Suprapubic skin (tissue), 3 donors: ENCODE results near the gene FAM229A.

Source experiments
- POLR2A ChIP-seq, 2 donors: fragments of 450-650 bp; IDR thresholded peaks; one replicate each; pipeline ENCODE4 v1.6.1; 2017; ENCODE audit warnings: antibody characterized with exemption in 2 of 2, mild to moderate bottlenecking in 2 of 2, moderate library complexity in 2 of 2
- TF ChIP-seq, protein P1 (sequence below), 2 donors: fragments of 200-600 bp in 1 of 2; fragments of 450-650 bp in 1 of 2; sonication (generic) in 1 of 2; IDR thresholded peaks; one replicate each; pipeline ENCODE4 v1.5.1; 2016 to 2019; ENCODE audit warnings: antibody characterized with exemption in 2 of 2, mild to moderate bottlenecking in 1 of 2, moderate library complexity in 1 of 2

DNA sequence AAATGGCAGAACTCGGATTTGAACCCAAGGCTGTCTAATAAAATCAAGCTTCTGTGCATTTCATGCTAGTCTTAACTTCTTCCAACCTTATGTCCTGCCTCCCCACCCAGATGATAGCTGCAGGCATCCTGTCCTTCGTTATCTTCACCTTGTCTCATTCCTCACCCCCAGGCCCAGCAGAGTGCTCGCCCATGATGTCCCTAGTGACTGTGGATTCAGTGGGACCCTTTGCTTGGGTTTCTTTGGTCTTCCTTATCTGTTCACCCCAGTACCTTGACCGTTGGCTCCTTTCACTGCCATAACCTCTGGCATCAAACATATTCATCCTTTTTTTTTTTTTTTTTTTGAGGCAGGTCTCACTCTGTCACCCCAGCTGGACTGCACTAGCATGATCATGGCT is 37.6 kb upstream of the FAM229A start:
- TF ChIP-seq POLR2A (IDR thresholded peaks at IDR 0.05) = no peak
- TF ChIP-seq, protein P1, sequence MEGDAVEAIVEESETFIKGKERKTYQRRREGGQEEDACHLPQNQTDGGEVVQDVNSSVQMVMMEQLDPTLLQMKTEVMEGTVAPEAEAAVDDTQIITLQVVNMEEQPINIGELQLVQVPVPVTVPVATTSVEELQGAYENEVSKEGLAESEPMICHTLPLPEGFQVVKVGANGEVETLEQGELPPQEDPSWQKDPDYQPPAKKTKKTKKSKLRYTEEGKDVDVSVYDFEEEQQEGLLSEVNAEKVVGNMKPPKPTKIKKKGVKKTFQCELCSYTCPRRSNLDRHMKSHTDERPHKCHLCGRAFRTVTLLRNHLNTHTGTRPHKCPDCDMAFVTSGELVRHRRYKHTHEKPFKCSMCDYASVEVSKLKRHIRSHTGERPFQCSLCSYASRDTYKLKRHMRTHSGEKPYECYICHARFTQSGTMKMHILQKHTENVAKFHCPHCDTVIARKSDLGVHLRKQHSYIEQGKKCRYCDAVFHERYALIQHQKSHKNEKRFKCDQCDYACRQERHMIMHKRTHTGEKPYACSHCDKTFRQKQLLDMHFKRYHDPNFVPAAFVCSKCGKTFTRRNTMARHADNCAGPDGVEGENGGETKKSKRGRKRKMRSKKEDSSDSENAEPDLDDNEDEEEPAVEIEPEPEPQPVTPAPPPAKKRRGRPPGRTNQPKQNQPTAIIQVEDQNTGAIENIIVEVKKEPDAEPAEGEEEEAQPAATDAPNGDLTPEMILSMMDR (IDR thresholded peaks at IDR 0.05) = no peak
